Pericardium fibroblast (primary cell): Measurements from ENCODE around the gene PIGH. TPM values are rescaled to one million over a fixed set of nuclear protein-coding genes. Genes with fewer than 3 reads are reported as not detected.

Experiments used
- total RNA-seq: library from RNA; depleted of rRNA; stranded (reverse); fragments of >200 nt; gene quantifications from 2 replicates; pipeline ENCODE4 v1.2.3, GENCODE V29; 2015

Gene PIGH, protein sequence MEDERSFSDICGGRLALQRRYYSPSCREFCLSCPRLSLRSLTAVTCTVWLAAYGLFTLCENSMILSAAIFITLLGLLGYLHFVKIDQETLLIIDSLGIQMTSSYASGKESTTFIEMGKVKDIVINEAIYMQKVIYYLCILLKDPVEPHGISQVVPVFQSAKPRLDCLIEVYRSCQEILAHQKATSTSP
- 11.9 and 12.2 TPM in 2 replicates for total RNA-seq

DNA sequence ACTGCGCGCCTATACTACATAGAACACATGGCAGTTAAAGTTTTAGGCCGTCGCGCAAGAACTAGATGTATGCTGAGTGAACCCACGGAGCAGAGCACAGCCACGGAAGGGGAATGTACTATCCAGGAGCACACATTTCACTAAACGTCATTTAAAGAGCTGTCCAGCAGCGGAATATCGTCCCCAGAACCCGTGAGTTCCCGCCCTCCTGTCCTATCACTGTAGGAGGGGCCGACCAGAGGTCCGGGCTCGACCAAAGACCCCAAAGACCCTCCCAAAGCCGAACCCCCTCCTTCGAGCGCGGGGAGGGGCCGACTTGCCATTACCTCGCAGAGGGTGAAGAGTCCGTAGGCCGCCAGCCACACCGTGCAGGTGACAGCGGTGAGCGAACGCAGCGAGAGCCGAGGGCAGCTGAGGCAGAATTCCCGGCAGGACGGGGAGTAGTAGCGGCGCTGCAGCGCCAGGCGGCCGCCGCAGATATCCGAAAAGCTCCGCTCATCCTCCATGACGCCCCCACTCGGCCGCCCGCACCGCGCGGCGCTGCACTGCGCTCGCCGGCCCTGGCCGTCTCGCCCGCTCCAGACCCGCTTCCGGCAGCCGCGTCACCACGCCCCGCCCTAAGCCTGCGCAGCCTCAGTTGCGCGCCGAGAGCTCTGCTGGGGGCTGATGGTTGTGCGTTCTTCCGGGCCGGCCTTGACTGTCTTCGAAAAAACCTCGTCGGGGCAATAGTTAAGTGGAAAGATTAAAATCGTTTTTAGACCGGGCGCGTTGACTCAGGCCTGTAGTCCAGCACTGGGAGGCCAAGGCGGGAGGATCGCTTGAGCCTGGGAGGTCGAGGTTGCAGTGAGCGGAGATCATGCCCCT is at the start of gene PIGH:
TSS of gene PIGH (minus strand) at position 571 of the 864 bp plus-strand sequence. CDS start at position 506, 65 bp downstream.

DNA sequence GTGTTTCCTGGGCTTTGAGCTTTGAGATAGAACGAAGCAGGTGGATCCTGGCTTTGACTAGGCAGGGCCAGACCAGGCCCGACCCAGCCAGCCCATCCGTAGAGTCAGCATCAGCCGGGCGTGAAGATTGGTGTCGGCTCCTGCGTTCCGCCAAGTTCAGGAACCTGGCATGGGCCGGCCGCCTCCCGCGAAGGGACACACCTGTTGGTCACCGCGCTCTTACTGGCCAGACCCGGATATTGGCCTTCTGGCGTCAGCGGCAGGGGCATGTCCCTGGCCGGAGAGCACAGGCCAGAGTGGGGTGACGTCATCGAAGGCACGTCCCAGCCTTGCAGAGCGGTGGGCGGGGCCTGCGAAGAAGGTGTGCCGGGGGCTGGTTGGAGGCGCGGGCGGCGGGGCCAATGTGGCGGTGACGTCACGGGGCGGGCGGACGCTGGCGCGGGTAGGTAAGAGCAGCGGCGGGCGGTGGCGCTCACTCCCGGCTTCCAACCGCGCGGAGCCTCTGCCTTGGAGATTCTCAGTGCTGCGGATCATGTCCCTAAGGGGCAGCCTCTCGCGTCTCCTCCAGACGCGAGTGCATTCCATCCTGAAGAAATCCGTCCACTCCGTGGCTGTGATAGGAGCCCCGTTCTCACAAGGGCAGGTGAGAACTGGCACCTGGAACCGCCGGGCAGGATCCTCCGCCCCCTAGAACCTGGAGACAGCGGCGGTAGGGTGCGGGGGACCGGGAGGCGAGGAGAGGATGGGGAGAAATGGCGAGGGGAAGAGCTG is 19.6 kb upstream of the PIGH start, which contains the start of gene ARG2:
TSS of gene ARG2 (plus strand) at position 475 of the 771 bp plus-strand sequence. CDS start at position 533, 58 bp downstream.

Other genes with a start within 250 kb of the PIGH start
- gene ATP6V1D, start 240.5 kb downstream of the PIGH start, total RNA-seq, result 53.6 and 77.0 TPM in 2 replicates
- 87.8 and 108 TPM in 2 replicates for gene EIF2S1, start 239.9 kb downstream of the PIGH start, total RNA-seq
- gene PLEK2, start 188.1 kb downstream of the PIGH start, total RNA-seq, result 2.6 and 3.2 TPM in 2 replicates
- 0.12 and 1.8 TPM in 2 replicates for gene TMEM229B, start 111.5 kb downstream of the PIGH start, total RNA-seq
- under 0.01 and 0.58 TPM in 2 replicates for gene PLEKHH1, start 67.0 kb downstream of the PIGH start, total RNA-seq
- 1.6 and 9.8 TPM in 2 replicates for gene ARG2, start 19.7 kb upstream of the PIGH start, total RNA-seq
- 59.2 and 65.3 TPM in 2 replicates for gene VTI1B, start 74.4 kb upstream of the PIGH start, total RNA-seq
- gene RDH11, start 95.5 kb upstream of the PIGH start, total RNA-seq, result 52.7 and 67.7 TPM in 2 replicates
- gene RDH12, start 101.6 kb upstream of the PIGH start, total RNA-seq, result not detected in 2 replicates
- 9.9 and 10.0 TPM in 2 replicates for gene ZFYVE26, start 216.3 kb upstream of the PIGH start, total RNA-seq
- 2.9 and 5.6 TPM in 2 replicates for gene RAD51B, start 219.5 kb upstream of the PIGH start, total RNA-seq